H1 (cell line): ENCODE measurements around the gene SPATA31D4. TPM values are rescaled to one million over a fixed set of nuclear protein-coding genes. Genes with fewer than 3 reads are reported as not detected.

Experiments used
- CTCF ChIA-PET: fragments of 300-600 bp; sonication (Branson Sonifier 250); formaldehyde crosslinking; loops from one replicate; lab custom pipeline; 2021; ENCODE audit not compliant: partially characterized antibody; lab: Charles Lee
- POLR2A ChIA-PET: fragments of 300-600 bp; sonication (Branson Sonifier 250); formaldehyde crosslinking; loops from one replicate; lab custom pipeline; 2021; ENCODE audit warnings: inconsistent platforms; ENCODE audit not compliant: partially characterized antibody; lab: Charles Lee
- DNase-seq, 2 experiments: peaks; one replicate each; pipeline versions ENCODE4 v3.0.0 to v3.0.0-alpha.2; 2010 to 2022; ENCODE audit warnings: low spot score in 2 of 2, low read depth in 1 of 2, mixed read lengths in 1 of 2
- FAIRE-seq: peaks from 2 replicates; lab custom pipeline; 2011; peaks lifted over from hg19 to GRCh38; lab: Jason Lieb, UNC
- H2AFZ ChIP-seq: 2 replicates; pipeline ENCODE4 v1.8.1; 2012; ENCODE audit warnings: low read length, inconsistent platforms
- H2AK5ac ChIP-seq: 2 replicates; pipeline ENCODE4 v1.6.1; 2013; ENCODE audit warnings: low read depth, low read length
- H2BK120ac ChIP-seq: replicated peaks from 2 replicates; pipeline ENCODE3; 2013; ENCODE audit warnings: low read depth, low read length, inconsistent platforms
- H2BK12ac ChIP-seq: 2 replicates; pipeline ENCODE4 v1.6.1; 2013; ENCODE audit warnings: low read depth, low read length
- H2BK15ac ChIP-seq: 2 replicates; pipeline ENCODE4 v1.6.1; 2013; ENCODE audit warnings: low read length
- H2BK20ac ChIP-seq: 2 replicates; pipeline ENCODE4 v1.6.1; 2013; ENCODE audit warnings: low read length
- H2BK5ac ChIP-seq: 2 replicates; pipeline ENCODE4 v1.6.1; 2013; ENCODE audit warnings: low read depth, low read length
- H3K14ac ChIP-seq: 2 replicates; pipeline ENCODE4 v1.6.1; 2013; ENCODE audit warnings: inconsistent platforms; ENCODE audit not compliant: insufficient read length
- H3K18ac ChIP-seq: 2 replicates; pipeline ENCODE4 v1.6.1; 2013; ENCODE audit warnings: low read length; ENCODE audit errors: extremely low read depth
- H3K23ac ChIP-seq: 2 replicates; pipeline ENCODE4 v1.6.1; 2013; ENCODE audit warnings: inconsistent platforms; ENCODE audit not compliant: insufficient read length
- H3K23me2 ChIP-seq: 2 replicates; pipeline ENCODE4 v1.6.1; 2013; ENCODE audit warnings: low read depth, low read length
- H3K27ac ChIP-seq: 2 replicates; pipeline ENCODE4 v1.6.1; 2011; ENCODE audit warnings: low read depth, low read length, inconsistent platforms
- H3K27me3 ChIP-seq, 4 experiments: replicated peaks in 1 of 4; 1 replicate in 1 of 4; 2 replicates in 3 of 4; pipeline versions ENCODE4 v1.6.1 to v1.8.1; 2011 to 2013; ENCODE audit warnings: low read length in 3 of 4, mild to moderate bottlenecking in 3 of 4, inconsistent platforms in 2 of 4, mixed read lengths in 2 of 4, moderate library complexity in 1 of 4; ENCODE audit not compliant: control insufficient read depth in 3 of 4, insufficient read depth in 3 of 4; ENCODE audit errors: extremely low read depth in 1 of 4
- H3K36me3 ChIP-seq, 4 experiments: 2 replicates each; pipeline versions ENCODE4 v1.6.1 to v1.8.1; 2011 to 2013; ENCODE audit warnings: mild to moderate bottlenecking in 4 of 4, low read length in 3 of 4, moderate library complexity in 2 of 4, control low read depth in 1 of 4, inconsistent platforms in 1 of 4; ENCODE audit not compliant: insufficient read depth in 4 of 4, control insufficient read depth in 2 of 4
- H3K4ac ChIP-seq: replicated peaks from 2 replicates; pipeline ENCODE3; 2013; ENCODE audit warnings: low read length, low read depth, mixed read lengths, inconsistent platforms; ENCODE audit not compliant: insufficient read length
- H3K4me1 ChIP-seq, 4 experiments: replicated peaks in 1 of 4; 1 replicate in 1 of 4; 2 replicates in 3 of 4; pipeline versions ENCODE4 v1.6.1 to v1.8.1; 2011 to 2013; ENCODE audit warnings: low read length in 3 of 4, inconsistent platforms in 2 of 4, mixed read lengths in 1 of 4; ENCODE audit not compliant: insufficient read depth in 4 of 4, control insufficient read depth in 3 of 4
- H3K4me2 ChIP-seq, 2 experiments: 2 replicates each; pipeline versions ENCODE4 v1.6.1 to v1.8.1; 2011 to 2013; ENCODE audit warnings: low read depth in 2 of 2, low read length in 2 of 2, control low read depth in 1 of 2, inconsistent platforms in 1 of 2, mild to moderate bottlenecking in 1 of 2; ENCODE audit not compliant: insufficient read depth in 1 of 2
- H3K4me3 ChIP-seq, 4 experiments: fragments of 200-600, 300-600 bp in 1 of 4; sonication (generic), shearing (Covaris generic), sonication (Bioruptor Twin) in 1 of 4; 2 replicates each; pipeline versions ENCODE4 v1.5.1 to v1.8.1; 2011 to 2016; ENCODE audit warnings: low read length in 4 of 4, low read depth in 3 of 4, control low read depth in 2 of 4, inconsistent platforms in 2 of 4, mild to moderate bottlenecking in 2 of 4, mixed read lengths in 1 of 4, moderate library complexity in 1 of 4; ENCODE audit not compliant: insufficient read depth in 2 of 4; ENCODE audit errors: extremely low read depth in 1 of 4
- H3K56ac ChIP-seq: replicated peaks from 2 replicates; pipeline ENCODE3; 2013; ENCODE audit warnings: low read depth, mild to moderate bottlenecking, mixed read lengths, low read length, inconsistent platforms; ENCODE audit not compliant: insufficient read length
- H3K79me1 ChIP-seq: 2 replicates; pipeline ENCODE4 v1.6.1; 2013; ENCODE audit warnings: low read depth, low read length, control low read depth
- H3K79me2 ChIP-seq, 2 experiments: 2 replicates each; pipeline versions ENCODE4 v1.6.1 to v1.8.1; 2012 to 2013; ENCODE audit warnings: low read length in 2 of 2, mild to moderate bottlenecking in 2 of 2, inconsistent platforms in 1 of 2; ENCODE audit not compliant: insufficient read depth in 2 of 2, control insufficient read depth in 1 of 2
- H3K9ac ChIP-seq, 4 experiments: replicated peaks in 1 of 4; 1 replicate in 1 of 4; 2 replicates in 3 of 4; pipeline versions ENCODE4 v1.6.1 to v1.8.1; 2011 to 2013; ENCODE audit warnings: low read depth in 3 of 4, low read length in 3 of 4, control low read depth in 2 of 4, mild to moderate bottlenecking in 2 of 4, moderate library complexity in 2 of 4, inconsistent platforms in 1 of 4; ENCODE audit errors: extremely low read depth in 1 of 4
- H3K9me3 ChIP-seq, 2 experiments: 2 replicates each; pipeline versions ENCODE4 v1.6.1 to v1.8.1; 2012 to 2013; ENCODE audit warnings: mild to moderate bottlenecking in 2 of 2, moderate library complexity in 2 of 2, control low read depth in 1 of 2, inconsistent platforms in 1 of 2, low read depth in 1 of 2, low read length in 1 of 2, mixed read lengths in 1 of 2; ENCODE audit not compliant: insufficient read depth in 2 of 2
- H4K20me1 ChIP-seq, 2 experiments: replicated peaks in 1 of 2; 2 replicates each; pipeline versions ENCODE3 to v1.8.1; 2011 to 2013; ENCODE audit warnings: inconsistent platforms in 2 of 2, low read length in 2 of 2, mild to moderate bottlenecking in 1 of 2; ENCODE audit not compliant: insufficient read depth in 2 of 2, control insufficient read depth in 1 of 2
- H4K5ac ChIP-seq: 2 replicates; pipeline ENCODE4 v1.6.1; 2013; ENCODE audit warnings: low read length, low read depth, mixed read lengths, inconsistent platforms; ENCODE audit not compliant: insufficient read length
- H4K8ac ChIP-seq: 2 replicates; pipeline ENCODE4 v1.8.0; 2013; ENCODE audit warnings: mild to moderate bottlenecking, moderate library complexity, low read length, inconsistent platforms; ENCODE audit not compliant: insufficient read depth; ENCODE audit errors: extremely low read depth
- H4K91ac ChIP-seq: replicated peaks from 2 replicates; pipeline ENCODE3; 2013; ENCODE audit warnings: low read length, mixed read lengths, inconsistent platforms; ENCODE audit not compliant: insufficient read length
- BACH1 ChIP-seq: IDR thresholded peaks from 2 replicates; pipeline ENCODE4 v1.6.1; 2012; ENCODE audit warnings: low read length, improper control_type of control experiment
- CEBPB ChIP-seq: IDR thresholded peaks from 2 replicates; pipeline ENCODE4 v1.6.1; 2012; ENCODE audit warnings: low read depth, low read length
- E2F6 ChIP-seq: IDR thresholded peaks from 2 replicates; pipeline ENCODE4 v1.6.1; 2012; ENCODE audit warnings: inconsistent platforms
- FOSL1 ChIP-seq: IDR thresholded peaks from 2 replicates; pipeline ENCODE4 v1.6.1; 2011; ENCODE audit warnings: mild to moderate bottlenecking, low read depth, low read length, moderate library complexity; ENCODE audit not compliant: insufficient read depth
- JUN ChIP-seq: IDR thresholded peaks from 2 replicates; pipeline ENCODE4 v1.6.1; 2011; ENCODE audit warnings: low read depth, mild to moderate bottlenecking, improper control_type of control experiment, low read length
- NANOG ChIP-seq: IDR thresholded peaks from 2 replicates; pipeline ENCODE4 v1.6.1; 2011; ENCODE audit warnings: low read length, low read depth, mild to moderate bottlenecking, inconsistent platforms; ENCODE audit not compliant: insufficient read depth, poor library complexity, severe bottlenecking
- NRF1 ChIP-seq: IDR thresholded peaks from 2 replicates; pipeline ENCODE4 v1.6.1; 2011; ENCODE audit warnings: mild to moderate bottlenecking, low read depth, low read length, improper control_type of control experiment
- POU5F1 ChIP-seq: IDR thresholded peaks from 2 replicates; pipeline ENCODE4 v1.6.1; 2011; ENCODE audit warnings: low read depth, mild to moderate bottlenecking, low read length, moderate library complexity
- SP4 ChIP-seq: IDR thresholded peaks from 2 replicates; pipeline ENCODE4 v1.6.1; 2012; ENCODE audit warnings: low read length, inconsistent platforms
- TAF7 ChIP-seq: optimal IDR thresholded peaks from 2 replicates; pipeline ENCODE3; 2011; ENCODE audit warnings: low read depth, mild to moderate bottlenecking, inconsistent platforms, low read length, moderate library complexity, borderline replicate concordance
- TBP ChIP-seq: IDR thresholded peaks from 2 replicates; pipeline ENCODE4 v1.6.1; 2011; ENCODE audit warnings: low read depth, low read length, improper control_type of control experiment
- WGBS, 2 experiments: shearing (Covaris generic) in 1 of 2; methylation state at CpG; one replicate each; pipeline versions ENCODE4 v1.1.6 to v1.1.7; 2013 to 2015; ENCODE audit warnings: low lambda C conversion rate in 2 of 2, mixed read lengths in 2 of 2, inconsistent platforms in 1 of 2, low coverage in 1 of 2, missing lambda C conversion rate in 1 of 2; ENCODE audit not compliant: insufficient replicate concordance in 2 of 2, insufficient coverage in 1 of 2, insufficient read length in 1 of 2; ENCODE audit errors: extremely low coverage in 1 of 2, missing lambda C conversion rate in 1 of 2; 5-methylcytosine and 5-hydroxymethylcytosine counted together
- polyA plus RNA-seq, 7 experiments: library from polyadenylated mRNA; depleted of rRNA in 3 of 7; stranded (reverse) in 5 of 7; unstranded in 2 of 7; fragments of >200 nt in 5 of 7; fragments of 200-250 nt in 2 of 7; gene quantifications; 1 replicate in 5 of 7; 2 replicates in 1 of 7; 4 replicates in 1 of 7; pipeline versions ENCODE4 v1.2.1 to v1.2.3, GENCODE V29; 2011 to 2013; ENCODE audit warnings: missing spikeins in 2 of 7, mixed read lengths in 2 of 7
- total RNA-seq: library from RNA; stranded (reverse); fragmentation: NEBNext Ultra II Directional; extraction: Animal tissue kit (Norgen Biotek cat#: 25700); gene quantifications from 2 replicates; pipeline ENCODE4 v1.2.1, GENCODE V29; 2021

Gene SPATA31D4
- total and polyA plus RNA-seq, 2 of the 8 experiments (the other 6 are each of a cell fraction or from before 2014, with no cell fraction given) = not detected

- Histone ChIP-seq H3K23ac (no peak overlapping the region), H3K79me2 (no peaks in the 10 kb centered on the region), H2BK120ac (no peak overlapping the region), H3K4ac (no peak overlapping the region), H3K4me3 (no peak overlapping the region), H2BK5ac (no peak overlapping the region), H2AFZ (no peak overlapping the region), H3K36me3 (no peaks in the 10 kb centered on the region), H3K14ac (no peak overlapping the region), H2BK20ac (no peak overlapping the region), H3K9ac (no peak overlapping the region), H4K91ac (no peak overlapping the region), H2BK12ac (no peak overlapping the region), H4K5ac (no peak overlapping the region), H3K4me2 (no peak overlapping the region), H3K27ac (no peak overlapping the region), H3K27me3 (no peaks in the 10 kb centered on the region), H3K79me1 (no peaks in the 10 kb centered on the region), H4K8ac (no peak overlapping the region), H3K4me1 (no peaks in the 10 kb centered on the region), H3K9me3 (no peaks in the 10 kb centered on the region), H3K23me2 (no peaks in the 10 kb centered on the region), H3K56ac (no peak overlapping the region), H4K20me1 (no peaks in the 10 kb centered on the region), H3K18ac (no peak overlapping the region), H2AK5ac (no peak overlapping the region), H2BK15ac (no peak overlapping the region)
- DNase-seq (no peak), FAIRE-seq (no peak)
- ChIA-PET CTCF (no interaction called here), POLR2A (interaction anchor here (0.6 kb wide), 1 partner anchor 322 kb away, joined by 3 read pairs; no protein-coding TSS in a partner anchor)
- 80% methylated on average over 1 of the region's 1 CpG; no CpG with 5 or more reads in 1 of the 2 experiments for WGBS, 2 experiments
- TF ChIP-seq POU5F1 (no peak), JUN (no peak), TBP (no peak), TAF7 (no peak), NANOG (no peak), CEBPB (no peak), BACH1 (no peak), SP4 (no peak), E2F6 (no peak), NRF1 (no peak), FOSL1 (no peak)
Measured at GRCh38 chr9:81894891-81895290, 33.3 kb upstream of the SPATA31D4 start.
